ENCODE measurements around the gene IL11RA. TPM values are rescaled to one million over a fixed set of nuclear protein-coding genes. Genes with fewer than 3 reads are reported as not detected.
A peak's percentile ranks its signal among the peaks of the same experiment; 100 is the strongest.

The IL11RA gene
- polyA plus RNA-seq, 1 experiment: 14.6 TPM

DNA sequence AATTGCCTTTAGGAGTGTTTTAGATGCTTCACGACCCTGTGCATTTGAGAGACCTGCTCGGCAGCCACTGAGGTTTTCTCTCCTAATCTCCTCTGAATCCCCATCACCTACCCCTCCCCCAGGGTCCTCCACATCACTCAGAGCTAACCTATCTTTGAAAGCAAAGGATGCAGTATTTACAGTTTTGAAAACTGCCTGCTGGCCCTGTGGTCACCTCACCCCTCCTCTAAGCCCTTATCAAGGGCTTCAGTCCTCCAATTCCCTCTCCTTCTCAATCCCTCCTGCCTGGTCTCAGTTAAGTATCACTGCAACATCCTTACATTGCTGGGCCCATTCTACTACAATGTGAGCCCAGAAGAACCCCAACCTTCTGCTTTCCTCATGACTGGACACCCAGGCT is 44.7 kb upstream of the IL11RA start:
- TF ChIP-seq, protein P1, sequence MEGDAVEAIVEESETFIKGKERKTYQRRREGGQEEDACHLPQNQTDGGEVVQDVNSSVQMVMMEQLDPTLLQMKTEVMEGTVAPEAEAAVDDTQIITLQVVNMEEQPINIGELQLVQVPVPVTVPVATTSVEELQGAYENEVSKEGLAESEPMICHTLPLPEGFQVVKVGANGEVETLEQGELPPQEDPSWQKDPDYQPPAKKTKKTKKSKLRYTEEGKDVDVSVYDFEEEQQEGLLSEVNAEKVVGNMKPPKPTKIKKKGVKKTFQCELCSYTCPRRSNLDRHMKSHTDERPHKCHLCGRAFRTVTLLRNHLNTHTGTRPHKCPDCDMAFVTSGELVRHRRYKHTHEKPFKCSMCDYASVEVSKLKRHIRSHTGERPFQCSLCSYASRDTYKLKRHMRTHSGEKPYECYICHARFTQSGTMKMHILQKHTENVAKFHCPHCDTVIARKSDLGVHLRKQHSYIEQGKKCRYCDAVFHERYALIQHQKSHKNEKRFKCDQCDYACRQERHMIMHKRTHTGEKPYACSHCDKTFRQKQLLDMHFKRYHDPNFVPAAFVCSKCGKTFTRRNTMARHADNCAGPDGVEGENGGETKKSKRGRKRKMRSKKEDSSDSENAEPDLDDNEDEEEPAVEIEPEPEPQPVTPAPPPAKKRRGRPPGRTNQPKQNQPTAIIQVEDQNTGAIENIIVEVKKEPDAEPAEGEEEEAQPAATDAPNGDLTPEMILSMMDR (IDR thresholded peaks at IDR 0.05; ENCODE audit: low read depth, low read length): no peak
- POLR2A ChIA-PET: no interaction called here

DNA sequence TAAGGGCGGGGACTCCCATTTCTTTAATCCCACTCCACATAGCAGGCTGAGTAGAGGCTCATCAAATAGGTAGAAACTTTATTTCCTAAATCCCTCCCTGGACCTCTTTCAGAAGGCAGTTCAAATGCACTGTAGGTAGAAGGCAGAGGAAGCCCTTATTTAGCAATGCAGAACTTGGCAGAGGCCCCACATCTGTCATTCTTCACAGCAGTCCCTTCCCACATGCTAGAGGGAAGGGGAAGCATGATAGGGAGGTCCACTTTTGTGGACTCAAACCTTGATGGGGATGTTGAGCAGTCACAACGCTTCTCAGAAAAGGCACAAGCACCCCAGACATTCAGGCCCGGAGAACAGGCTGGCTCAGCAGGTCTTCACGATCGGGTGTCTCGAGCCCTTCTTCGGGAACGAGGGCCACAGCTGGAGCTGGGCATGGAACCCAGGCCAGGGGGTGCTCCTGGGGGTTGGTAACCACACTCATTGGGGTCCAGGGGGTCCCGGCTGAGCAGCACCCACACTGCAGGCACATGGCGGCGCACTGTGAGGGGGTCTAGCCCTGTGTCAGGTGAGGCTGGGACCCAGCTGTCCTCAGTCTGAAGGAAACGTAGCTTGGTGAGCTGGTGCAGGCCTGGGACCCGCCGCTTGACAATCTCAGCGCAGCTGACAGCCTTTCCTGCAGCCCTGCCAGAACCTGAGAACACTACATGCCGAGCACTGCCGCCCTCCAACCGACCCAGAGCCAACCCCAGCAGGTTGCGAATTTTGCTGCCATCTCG is 41.4 kb upstream of the IL11RA start:
- peaks cover 7% of the 10 kb centered on the region for H3K27me3 ChIP-seq (ENCODE audit: control insufficient read depth, insufficient read depth, low read length)
- ChIA-PET CTCF (interaction anchor here (1.5 to 2.2 kb wide), 4 partner anchors 7 to 207 kb away, joined by 3 to 10 read pairs (median 8); partner anchors contain the start of gene DCTN3), POLR2A (no interaction called here)
- DNase-seq (ENCODE audit: low read depth, low spot score): no peak
- no peak overlapping the region for H3K27ac ChIP-seq (ENCODE audit: low read depth, low read length)
- peak overlapping the region; percentile 86 for H3K4me3 ChIP-seq (ENCODE audit: low read depth, low read length)
- no peaks in the 10 kb centered on the region; the same call in 1 of the 2 replicates for H3K9me3 ChIP-seq (ENCODE audit: control insufficient read depth, insufficient read depth, low read length)
- TF ChIP-seq, protein P1 (IDR thresholded peaks at IDR 0.05; ENCODE audit: low read depth, low read length): no peak

More for the DNA sequence above, 44.7 kb upstream of the IL11RA start:
- Histone ChIP-seq H3K9me3 (ENCODE audit: control insufficient read depth, insufficient read depth, low read length) (no peaks in the 10 kb centered on the region; the same call in 1 of the 2 replicates), H3K27me3 (ENCODE audit: control insufficient read depth, insufficient read depth, low read length) (peaks cover 10% of the 10 kb centered on the region), H3K27ac (ENCODE audit: low read depth, low read length) (no peak overlapping the region), H3K4me3 (ENCODE audit: low read depth, low read length) (no peak overlapping the region)
- CTCF ChIA-PET: interaction anchor here (0.9 to 1.6 kb wide), 4 partner anchors 16 to 203 kb away, joined by 3 to 8 read pairs (median 4); no protein-coding TSS in a partner anchor
- DNase-seq (ENCODE audit: low read depth, low spot score): no peak

DNA sequence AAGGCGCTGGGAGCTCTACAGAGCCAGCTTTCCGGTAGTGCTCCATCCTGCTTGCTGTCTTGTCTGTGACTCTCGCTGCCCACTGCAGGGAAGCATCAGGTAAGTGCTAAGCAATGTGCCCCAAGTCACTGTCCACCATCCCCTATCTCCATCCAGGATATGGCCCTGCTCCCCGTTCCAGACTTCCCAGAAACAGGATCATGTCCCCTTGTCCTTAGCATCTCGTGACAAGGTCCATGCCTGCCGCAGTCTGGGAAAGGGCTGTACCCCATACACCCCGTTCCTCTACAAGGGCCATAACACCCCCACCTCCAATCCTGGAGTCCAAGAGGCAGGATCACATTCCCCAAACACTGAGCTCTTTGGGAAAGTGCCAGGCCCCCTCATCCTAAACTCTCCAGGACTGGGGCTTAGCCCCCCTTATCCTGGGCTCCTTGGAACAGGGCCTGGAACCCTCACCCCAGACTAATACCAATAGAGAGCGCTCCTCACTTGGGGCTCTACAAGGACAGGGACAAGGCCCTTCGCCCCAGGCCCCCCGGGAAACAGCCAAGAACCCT is 40.7 kb upstream of the IL11RA start:
- TF ChIP-seq, protein P1 (IDR thresholded peaks at IDR 0.05; ENCODE audit: low read depth, low read length): no peak
- ChIA-PET CTCF (interaction anchor here (1.4 to 7.6 kb wide), 6 partner anchors 8 to 207 kb away, joined by 3 to 111 read pairs (median 8); partner anchors contain the start of gene DCTN3), POLR2A (no interaction called here)
- Histone ChIP-seq H3K27ac (ENCODE audit: low read depth, low read length) (peak overlapping the region; percentile 21), H3K9me3 (ENCODE audit: control insufficient read depth, insufficient read depth, low read length) (no peaks in the 10 kb centered on the region; the same call in 1 of the 2 replicates), H3K27me3 (ENCODE audit: control insufficient read depth, insufficient read depth, low read length) (peaks cover 1% of the 10 kb centered on the region), H3K4me3 (ENCODE audit: low read depth, low read length) (peak overlapping the region; percentile 86)
- no peak for DNase-seq (ENCODE audit: low read depth, low spot score)

DNA sequence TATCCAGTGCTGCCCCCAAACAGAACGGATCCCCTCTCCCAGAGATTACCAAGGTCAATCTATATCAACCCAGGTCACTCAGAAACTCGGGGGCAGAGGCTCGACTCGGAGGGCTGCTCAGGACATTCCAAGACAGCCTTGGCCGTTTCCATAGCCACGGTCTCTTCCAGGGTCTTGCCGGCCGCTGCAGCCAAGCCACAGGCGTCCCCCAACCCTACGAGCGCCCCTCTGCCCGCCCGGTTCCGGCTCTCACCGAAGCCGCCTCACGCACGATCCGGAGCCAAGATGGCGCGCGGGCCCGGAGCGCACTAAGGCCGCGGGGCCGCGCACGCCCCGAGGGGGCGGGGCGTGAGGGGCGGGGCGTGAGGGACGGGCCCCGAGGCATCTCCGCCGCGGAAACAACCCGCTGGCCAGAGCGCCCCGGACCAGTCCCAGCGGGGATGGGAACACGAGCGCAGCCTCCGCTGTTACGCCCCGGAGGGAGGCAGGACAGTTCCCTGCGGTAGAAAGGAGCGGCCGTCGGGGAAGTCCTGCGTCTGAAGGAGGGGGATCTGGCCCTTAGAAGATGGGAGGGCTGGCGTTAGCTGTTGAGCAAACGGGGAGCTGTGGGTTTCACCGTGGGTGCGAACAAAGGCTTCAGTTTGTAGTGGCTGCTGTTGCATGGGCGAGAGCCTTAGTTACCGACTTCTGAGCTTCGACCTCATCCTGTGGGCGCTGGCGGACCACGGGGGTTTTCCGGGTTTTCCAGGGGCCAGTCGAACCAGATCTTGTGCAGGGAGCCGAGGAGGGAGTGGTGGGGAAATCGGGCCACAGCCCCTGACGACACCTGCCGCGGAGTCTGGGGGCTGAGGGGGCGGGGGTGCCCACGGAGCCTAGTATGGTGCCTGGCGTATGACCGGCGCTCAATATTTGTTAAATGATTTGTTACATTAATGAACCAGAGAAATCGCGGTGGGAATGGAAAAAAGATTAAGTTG is 39.9 kb upstream of the IL11RA start, which contains the start of gene RPP25L:
RPP25L (minus strand) TSS at position 287 of the 977 bp plus-strand sequence. CDS start 801 bp downstream, outside the sequence.
- ChIA-PET CTCF (interaction anchor here (0.7 to 7.6 kb wide), 9 partner anchors 8 to 208 kb away, joined by 3 to 111 read pairs (median 4); partner anchors contain the start of gene DCTN3), POLR2A (interaction anchor here (0.7 to 0.9 kb wide), 3 partner anchors 8 to 90 kb away, joined by 3 read pairs; partner anchors contain the start of genes DCTN3 and SIGMAR1)
- no peaks in the 10 kb centered on the region; the same call in 1 of the 2 replicates for H3K9me3 ChIP-seq (ENCODE audit: control insufficient read depth, insufficient read depth, low read length)
- peak within 1 kb of the TSS; percentile 86 for H3K4me3 ChIP-seq (ENCODE audit: low read depth, low read length)
- H3K27me3 ChIP-seq (ENCODE audit: control insufficient read depth, insufficient read depth, low read length): no peaks in the 10 kb centered on the region
- peak; percentile 42 for DNase-seq (ENCODE audit: low read depth, low spot score)
- H3K27ac ChIP-seq (ENCODE audit: low read depth, low read length): peak within 1 kb of the TSS; percentile 47
- TF ChIP-seq, protein P1 (IDR thresholded peaks at IDR 0.05; ENCODE audit: low read depth, low read length): no peak

Data from AG04450 (cell line).